GM18505 (cell line): ENCODE measurements around the gene TRIM59.

Experiments used
- ATAC-seq: cut with Tn5 transposase; IDR thresholded peaks from one replicate; pipeline ENCODE4 v1.9.1; 2021; ENCODE audit not compliant: unreplicated experiment
- POLR2A ChIP-seq: IDR thresholded peaks from 4 replicates; pipeline ENCODE4 v1.6.1; 2011; ENCODE audit warnings: borderline replicate concordance; ENCODE audit not compliant: insufficient read depth, insufficient read length; ENCODE audit errors: extremely low read depth

Gene TRIM59

DNA sequence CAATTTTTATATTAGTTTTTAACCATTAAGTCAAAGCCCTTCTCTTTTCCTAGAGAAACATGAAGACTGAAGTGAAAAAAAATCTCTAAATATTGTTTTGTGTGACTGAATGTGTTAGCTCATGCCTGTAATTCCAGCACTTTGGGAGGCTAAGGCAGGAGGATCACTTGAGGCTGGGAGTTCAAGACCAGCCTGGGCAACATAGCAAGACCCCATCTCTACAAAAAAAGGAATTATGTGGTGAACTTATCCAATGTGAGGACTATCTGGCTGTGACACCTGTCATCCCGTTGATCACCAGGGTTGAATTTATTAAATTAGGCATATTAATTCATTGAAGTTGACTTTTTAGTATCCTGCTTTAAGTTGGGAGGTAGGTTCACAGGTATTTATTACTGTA, 37.1 kb downstream of the TRIM59 start:
- ATAC-seq, result no peak
- TF ChIP-seq POLR2A, result no peak

GRCh38 chr3:160409812-160410610, 39.6 kb downstream of the TRIM59 start:
- TF ChIP-seq POLR2A, result no peak
- no peak for ATAC-seq

GRCh38 chr3:160403796-160404470, 45.7 kb downstream of the TRIM59 start:
- no peak for ATAC-seq
- no peak for TF ChIP-seq POLR2A

GRCh38 chr3:160403028-160403545, 46.5 kb downstream of the TRIM59 start:
- ATAC-seq, result no peak
- no peak for TF ChIP-seq POLR2A

DNA sequence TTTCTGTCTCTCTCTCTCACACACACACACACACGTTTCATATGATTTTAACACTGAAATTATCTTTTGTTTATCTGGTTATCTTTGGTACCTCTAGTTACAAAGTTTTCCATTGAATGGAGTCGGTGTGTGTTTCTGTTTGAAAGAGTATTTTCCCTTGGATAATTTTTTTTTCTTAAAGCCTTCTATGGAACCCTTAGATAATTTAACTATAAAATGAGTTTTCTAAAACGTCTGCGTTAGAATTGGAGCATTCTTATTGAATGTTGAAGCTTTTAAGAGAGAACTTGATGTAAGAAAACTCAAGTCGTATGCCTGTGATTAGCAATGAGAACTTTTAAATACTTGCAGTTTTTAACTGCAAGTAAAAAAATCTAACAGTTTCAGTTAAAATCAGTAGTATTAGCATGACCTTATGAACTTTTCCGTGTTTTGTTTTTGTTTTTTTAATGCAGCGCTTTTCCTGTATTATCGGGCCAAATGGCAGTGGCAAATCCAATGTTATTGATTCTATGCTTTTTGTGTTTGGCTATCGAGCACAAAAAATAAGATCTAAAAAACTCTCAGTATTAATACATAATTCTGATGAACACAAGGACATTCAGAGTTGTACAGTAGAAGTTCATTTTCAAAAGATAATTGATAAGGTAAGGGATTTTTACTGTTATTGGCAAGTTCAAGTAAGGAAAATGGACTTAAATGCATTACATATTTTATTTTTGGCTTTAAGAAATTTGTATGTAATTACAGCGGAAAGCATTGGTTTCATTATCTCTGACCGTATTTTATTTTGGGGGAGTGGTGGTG, 47.2 kb downstream of the TRIM59 start:
- TF ChIP-seq POLR2A, result no peak
- no peak for ATAC-seq

- ATAC-seq, result no peak
- no peak for TF ChIP-seq POLR2A
These were observed 48.1 kb downstream of the TRIM59 start for GRCh38 chr3:160401291-160402095.

DNA sequence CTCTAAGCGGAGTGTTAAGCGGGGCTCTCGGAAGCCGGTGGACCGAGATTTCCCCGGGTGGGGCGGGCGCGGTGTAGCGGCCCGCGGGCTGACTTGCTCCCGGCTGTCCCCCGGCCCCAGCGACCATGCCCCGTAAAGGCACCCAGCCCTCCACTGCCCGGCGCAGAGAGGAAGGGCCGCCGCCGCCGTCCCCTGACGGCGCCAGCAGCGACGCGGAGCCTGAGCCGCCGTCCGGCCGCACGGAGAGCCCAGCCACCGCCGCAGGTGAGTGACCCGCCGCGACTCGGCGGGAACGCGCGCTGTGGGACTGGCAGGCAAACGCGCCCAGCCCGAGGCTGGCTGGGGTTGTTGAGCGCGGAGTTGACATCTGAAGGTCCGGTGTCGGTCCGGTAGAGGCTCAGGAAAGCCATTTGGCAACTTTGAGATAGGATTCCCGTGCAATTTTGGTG, 48.9 kb downstream of the TRIM59 start:
- no peak for ATAC-seq
- TF ChIP-seq POLR2A, result peak; percentile 26

GRCh38 chr3:160400030-160400701, 49.4 kb downstream of the TRIM59 start:
- no peak for TF ChIP-seq POLR2A
- peak; percentile 18 for ATAC-seq

DNA sequence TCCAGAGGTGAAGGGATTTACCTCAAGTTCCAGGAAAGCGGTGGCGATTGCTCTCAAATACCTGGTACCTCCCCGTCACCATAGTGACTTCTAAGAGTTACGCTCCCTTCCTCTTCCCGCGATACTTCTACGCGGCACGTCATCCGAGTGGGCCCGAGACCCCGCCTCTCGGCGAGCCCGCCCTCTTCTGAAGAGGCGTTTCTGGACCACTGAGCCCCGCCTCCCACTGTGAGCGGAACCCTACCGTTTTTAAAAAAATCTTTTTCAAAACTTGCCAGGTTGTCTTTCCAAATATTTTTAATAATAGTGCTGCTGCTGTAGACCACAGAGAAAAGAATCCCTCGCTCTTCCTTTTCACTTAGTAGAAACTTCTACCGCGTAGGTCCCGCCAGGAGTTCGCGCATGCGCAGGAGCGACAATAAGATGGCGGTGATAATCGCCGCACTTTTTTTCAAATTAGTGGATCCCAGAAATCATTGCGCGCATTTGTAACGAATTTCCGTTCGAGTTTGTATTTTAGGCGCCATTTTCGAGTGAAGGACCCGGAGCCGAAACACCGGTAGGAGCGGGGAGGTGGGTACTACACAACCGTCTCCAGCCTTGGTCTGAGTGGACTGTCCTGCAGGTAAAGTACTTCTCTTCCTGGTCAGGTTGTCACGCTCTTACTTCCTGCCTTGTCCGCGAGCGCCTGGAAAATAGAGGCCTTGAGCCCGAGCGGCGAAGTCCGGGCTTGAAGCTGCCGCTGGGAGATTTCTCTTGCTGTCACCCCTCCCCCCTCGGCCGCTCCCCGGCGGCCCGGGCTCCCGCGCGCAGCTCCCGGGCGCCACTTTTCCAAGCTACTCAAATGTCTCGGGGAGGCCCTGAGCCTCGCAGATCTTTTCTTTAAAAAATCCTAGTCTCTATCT, 50.2 kb downstream of the TRIM59 start, which contains the start of the genes IFT80 and SMC4:
TSS of gene IFT80 (minus strand) at position 101 of the 905 bp plus-strand sequence. CDS start 14,625 bp downstream, outside the sequence.
TSS of gene SMC4 (plus strand) at position 526 of the 905 bp plus-strand sequence. CDS start 1,177 bp downstream, outside the sequence.
- peak; percentile 93 for ATAC-seq
- peak; percentile 81 for TF ChIP-seq POLR2A

GRCh38 chr3:160398820-160399124, 50.8 kb downstream of the TRIM59 start:
- peak; percentile 8 for ATAC-seq
- TF ChIP-seq POLR2A, result no peak

DNA sequence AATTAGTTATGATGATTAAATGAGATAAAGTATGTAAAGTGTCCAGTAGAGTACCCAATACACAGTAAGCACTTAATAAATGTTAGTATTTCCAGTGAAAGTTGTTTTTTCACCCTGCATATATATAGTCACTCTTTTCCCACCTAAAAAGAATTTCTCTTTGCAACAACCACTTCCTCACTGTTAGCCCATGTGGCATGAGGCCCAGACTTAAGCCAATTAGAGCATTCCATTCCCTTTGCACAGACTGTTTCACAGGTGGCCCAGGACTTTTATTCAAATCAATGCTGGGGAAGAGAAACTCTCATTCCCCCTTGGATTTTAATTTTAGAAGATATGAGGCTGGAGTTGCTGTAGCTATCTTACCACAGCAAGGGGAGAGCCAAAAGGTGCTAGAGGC, 54.3 kb downstream of the TRIM59 start:
- no peak for ATAC-seq
- TF ChIP-seq POLR2A, result no peak
